Measurements from ENCODE around the gene BAD.

BAD gene

GRCh38 chr11:64295760-64296159 is 11.3 kb upstream of the BAD start:
- DNase-seq, result no peak

DNA sequence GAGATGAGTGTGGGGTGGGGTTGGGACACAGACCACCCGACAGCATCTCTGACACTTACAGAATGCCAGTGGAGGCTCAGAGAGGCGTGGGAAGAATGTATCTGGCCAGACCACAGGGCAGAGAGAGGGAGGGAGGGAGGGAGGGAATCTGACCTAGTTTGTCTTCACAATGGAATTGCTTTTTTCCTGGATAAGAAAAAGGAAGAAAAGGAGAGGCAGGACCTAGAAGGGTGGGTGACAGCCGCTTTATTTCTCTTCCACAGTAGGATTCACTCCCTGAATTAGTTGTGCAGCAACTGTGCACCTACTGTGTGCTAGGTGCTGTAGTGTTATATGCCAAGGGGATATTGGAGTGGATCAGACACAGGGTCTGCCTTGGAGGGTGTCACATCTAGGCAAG is 10.3 kb upstream of the BAD start:
- DNase-seq, result no peak

DNA sequence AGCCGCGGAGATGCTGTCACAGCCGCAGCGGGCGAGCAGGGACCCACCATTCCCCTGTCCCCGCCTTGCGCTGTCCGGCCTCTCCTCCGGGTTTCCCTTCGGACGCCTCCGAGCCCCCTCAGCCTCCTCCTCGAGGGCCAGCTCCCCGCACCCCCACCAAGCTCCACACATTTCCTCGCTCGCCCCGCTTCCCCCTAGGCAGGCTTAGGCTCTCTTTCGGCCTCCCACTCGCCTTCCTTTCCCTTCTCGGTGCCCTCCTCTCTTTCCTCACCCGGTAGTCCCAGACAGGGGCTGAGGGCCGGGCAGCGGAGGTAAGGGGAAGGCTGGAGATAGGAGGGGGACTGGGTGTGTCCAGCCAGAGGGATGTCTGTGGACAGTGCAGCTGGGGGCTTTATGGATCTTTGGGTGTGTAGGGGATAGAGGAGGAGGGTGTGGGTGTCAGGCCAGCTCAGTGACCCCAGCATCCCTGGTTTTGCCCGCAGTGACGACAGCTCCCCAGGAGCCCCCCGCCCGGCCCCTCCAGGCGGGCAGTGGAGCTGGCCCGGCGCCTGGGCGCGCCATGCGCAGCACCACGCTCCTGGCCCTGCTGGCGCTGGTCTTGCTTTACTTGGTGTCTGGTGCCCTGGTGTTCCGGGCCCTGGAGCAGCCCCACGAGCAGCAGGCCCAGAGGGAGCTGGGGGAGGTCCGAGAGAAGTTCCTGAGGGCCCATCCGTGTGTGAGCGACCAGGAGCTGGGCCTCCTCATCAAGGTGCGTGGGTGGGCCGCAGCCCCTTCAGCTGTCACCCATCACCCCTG is 8.2 kb upstream of the BAD start:
- DNase-seq, result no peak

DNA sequence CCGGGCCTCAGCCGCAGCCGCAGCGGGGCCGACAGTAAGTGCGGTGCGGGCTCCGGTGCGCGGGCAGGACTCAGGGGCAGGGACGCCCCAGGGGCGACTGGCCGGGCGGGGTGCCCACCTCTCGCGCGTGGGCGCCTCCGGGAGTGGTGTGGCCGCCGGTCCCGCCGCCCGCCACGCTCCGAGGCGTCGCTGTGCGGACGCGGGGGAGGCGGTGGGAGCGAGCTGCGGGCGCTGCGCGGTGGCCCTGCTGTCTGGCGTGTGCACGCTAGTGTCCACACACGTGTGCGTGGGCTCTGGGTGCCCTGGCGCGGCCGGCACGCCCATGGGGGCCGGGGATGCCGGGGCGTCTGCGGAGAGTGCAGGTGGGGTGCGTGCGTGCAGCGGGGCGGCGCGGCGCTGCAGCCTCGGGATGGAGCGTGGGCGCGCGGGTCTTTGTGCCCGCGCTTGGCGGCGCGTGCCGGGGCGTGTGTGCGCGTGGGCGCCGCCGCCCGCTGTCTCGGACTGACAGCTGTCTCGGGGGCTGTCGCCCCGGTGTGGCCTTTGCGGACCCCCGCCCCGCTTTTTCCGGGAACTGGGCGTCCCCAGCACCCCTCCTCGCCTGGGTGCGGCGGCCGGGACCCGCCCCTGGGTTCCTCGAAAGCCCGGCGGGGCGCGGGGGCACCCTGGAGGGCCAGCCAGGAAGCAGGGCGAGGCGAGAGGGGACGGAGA is 7.4 kb upstream of the BAD start:
- DNase-seq, result no peak

- no peak for DNase-seq
Observed at GRCh38 chr11:64291262-64291751, 6.8 kb upstream of the BAD start, which contains the start of gene KCNK4. Gene KCNK4, plus strand, starts transcription at chr11:64291302. Its CDS starts 1,717 bp downstream, at chr11:64293019.

GRCh38 chr11:64290352-64291261 is 6.1 kb upstream of the BAD start:
- no peak for DNase-seq

GRCh38 chr11:64289002-64289564 is 4.6 kb upstream of the BAD start:
- no peak for DNase-seq

- DNase-seq, result no peak
Observed at GRCh38 chr11:64288353-64288750, 3.9 kb upstream of the BAD start.

DNA sequence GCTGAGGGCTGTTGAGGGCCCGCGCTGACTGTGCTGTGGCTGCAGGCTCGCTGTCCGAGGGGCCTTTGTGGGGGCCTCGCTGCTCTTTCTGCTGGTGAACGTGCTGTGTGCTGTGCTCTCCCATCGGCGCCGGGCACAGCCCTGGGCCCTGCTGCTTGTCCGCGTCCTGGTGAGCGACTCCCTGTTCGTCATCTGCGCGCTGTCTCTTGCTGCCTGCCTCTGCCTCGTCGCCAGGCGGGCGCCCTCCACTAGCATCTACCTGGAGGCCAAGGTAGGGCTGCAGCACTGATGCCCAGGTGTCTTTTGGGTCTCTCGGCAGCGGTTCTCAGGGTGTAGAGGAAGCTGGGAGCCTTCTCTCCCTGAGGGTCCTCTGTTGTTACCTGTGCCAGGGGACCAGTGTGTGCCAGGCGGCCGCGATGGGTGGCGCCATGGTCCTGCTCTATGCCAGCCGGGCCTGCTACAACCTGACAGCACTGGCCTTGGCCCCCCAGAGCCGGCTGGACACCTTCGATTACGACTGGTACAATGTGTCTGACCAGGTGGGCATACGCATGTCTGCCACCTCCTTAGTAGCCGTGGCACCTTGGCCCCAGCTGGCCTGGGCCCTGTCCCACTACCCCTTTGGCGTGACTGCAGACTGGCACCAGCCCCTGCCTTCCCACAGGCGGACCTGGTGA is 3.3 kb upstream of the BAD start:
- no peak for DNase-seq

DNA sequence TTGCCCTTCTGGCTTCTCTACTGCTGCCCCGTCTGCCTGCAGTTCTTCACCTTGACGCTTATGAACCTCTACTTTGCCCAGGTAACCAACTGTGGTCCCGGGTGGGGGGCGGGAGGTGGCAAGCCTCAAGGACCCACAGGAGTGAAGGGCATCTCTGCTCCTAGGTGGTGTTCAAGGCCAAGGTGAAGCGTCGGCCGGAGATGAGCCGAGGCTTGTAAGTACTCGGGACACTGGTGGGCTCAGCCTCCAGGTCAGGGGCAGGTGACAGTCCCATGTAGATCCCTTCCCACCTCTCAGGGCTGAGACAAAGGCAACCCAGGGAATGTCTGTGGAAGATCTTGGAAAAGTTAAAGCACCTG is 2.3 kb upstream of the BAD start:
- DNase-seq, result no peak

- no peak for DNase-seq
Observed at GRCh38 chr11:64285885-64286800, 1.7 kb upstream of the BAD start.

DNA sequence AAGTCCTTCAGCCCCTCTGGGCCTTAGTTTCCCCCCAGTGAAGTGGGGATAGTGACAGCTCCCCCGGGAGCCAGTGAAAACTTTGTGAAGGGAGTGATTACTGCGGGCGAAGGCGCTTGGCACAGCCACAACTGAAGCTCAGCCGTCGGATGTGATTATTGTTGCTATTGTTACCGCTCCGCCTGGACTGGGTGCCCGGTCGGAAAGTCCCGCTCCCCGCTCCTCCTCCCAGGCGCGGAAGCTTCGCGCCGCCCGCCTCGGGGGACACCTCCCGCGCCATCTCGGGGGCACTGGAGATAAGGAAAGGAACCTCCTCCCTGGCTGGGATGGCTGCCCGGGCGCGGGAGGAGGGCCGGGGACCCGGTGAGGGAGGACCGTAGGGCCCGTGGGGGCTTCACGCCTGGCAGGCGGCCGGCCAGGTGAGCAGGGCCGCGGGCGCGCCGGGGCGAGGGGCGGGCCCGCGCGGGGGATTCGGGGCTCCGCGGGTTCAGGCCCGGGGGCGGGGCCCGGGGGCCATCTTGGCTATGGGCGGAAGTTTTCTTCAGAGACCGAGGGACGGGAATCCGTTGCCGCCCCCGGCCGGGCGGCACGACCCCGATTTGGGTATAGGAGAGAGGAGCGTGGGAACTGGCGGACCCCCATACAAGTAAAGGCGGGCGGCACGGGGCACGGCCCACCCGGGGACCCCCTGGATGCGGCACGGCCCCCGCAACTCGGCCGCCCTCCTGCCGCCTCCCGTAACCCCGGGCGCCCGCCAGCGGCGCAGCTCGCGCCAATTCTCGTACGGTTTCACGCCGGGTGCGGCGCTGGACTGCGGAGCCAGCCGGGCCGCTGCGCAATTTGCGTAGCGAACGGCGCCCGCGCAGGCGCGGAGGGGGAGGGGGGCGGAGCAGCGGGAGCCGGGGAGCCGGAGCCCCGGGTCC is 758 bp upstream of the BAD start, which contains the start of gene GPR137:
GPR137 (plus strand) TSS at position 887 of the 923 bp plus-strand sequence. CDS start 677 bp downstream, outside the sequence.
- peak; percentile 90 for DNase-seq

DNA sequence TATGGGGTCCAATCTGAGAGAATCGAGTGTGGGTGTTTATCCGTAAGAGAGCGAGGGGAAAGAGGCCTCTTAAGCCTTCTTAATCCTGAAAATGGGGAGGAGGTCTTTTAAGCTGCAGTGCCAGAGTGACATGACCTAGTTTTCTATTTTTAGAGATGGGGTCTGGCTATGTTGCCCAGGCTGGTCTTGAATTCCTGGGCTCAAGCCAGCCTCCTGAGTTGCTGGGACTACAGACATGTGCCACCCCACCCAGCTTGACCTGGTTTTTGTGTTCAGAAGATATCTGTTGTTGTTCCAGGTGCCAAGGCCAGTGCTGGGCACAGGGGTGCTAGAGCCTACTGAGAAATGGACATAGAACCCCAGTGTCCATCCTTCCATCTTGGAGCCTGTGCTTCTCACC is 1.4 kb downstream of the BAD start:
- DNase-seq, result no peak

DNA sequence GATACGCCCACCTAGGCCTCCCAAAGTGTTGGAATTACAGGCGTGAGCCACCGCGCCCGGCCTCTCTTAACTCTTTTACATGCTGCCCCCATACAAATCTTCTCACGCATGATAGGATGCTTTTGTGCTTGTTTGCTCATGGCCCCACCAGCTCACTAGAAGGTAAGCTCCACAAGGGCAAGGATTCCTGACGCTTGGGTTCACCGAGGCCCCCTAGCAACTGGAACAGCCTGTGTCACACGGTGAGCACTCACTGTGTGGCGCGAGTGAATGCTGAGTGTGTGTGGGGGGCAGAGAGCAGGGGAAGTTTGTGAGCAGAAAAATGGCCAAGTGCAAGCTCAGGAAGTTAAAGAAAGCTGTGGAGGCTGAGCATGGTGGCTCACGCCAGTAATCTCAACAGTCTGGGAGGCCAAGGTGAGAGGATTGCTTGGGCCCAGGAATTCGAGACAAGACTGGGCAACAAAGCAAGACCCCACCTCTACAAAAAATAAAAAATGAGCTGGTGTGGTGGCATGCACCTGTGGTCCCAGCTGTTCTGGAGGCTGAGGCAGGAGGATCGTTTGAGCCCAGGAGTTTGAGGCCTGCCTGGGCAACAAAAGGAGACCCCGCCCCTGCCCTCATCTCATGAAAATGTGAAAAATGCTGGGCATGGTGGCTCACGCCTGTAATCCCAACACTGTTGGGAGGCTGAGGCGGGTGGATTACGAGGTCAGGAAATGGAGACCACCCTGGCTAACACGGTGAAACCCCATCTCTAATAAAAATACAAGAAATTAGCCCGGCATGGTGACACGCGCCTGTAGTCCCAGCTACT is 2.3 kb downstream of the BAD start:
- no peak for DNase-seq

DNA sequence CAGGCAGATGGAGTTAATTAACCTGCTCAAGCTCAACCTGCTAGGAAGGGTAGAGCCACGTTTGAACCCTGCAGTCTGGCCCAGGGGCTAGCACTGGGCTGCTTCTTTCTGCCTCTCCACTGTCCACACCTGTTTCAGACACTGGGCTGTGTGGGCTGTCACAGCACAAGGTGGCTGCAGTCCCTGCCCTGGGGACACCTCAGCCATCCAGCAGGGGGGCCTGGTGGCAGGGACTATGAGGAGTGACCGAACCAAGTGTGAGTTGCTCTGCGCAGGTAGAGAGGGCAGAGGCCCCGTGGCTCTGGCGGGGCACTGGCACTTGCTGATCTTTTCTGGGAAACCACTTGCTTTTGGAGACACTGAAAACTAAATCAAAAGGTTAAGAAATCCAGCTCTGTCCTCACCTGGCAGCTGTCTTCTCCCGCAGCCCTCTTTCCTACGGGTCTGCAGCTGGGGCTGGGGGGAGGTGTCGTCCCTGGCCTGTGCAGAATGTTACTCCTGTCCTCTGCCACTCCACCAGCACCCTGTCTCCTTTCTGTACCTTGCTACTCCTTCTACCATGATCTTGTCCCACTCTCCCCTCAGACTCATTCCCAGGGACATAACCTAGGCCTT is 5.8 kb downstream of the BAD start:
- DNase-seq, result no peak

DNA sequence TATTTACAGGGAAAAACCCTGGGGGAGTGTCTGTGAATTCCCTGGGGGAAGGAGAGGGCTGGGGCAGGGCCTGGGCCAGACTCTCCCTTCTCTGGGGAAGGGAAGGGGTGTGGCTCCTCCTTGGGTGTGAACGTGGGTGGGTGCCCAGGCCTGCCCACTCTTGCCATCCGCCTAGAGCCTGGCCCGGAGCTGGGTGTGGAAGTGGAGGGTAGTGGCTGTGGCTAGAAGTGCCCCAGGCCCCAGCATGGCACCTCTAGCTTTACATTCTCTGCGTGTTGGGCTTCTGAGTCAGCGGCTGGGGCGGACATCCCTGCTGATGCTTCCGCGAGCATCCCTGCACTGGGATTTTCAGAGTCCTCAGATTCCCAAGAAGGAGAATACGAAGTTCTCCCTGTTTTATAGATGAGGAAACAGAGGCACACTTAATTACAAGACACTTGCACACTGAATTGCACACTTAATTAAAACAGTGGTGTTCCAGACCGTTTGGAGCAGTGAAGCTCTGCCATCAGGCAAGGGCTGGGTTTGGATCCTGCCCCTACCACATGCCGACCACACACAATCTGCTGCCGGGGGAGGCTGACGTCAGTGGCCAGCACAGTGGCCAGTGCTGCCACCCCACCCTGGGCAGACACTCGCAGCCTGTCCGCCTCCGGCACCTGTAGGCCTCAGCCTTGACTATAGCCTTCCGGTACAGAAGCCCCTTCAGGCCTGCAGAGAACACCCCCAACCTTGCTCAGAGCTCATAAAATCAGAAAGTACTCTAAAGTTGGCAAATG is 7.6 kb downstream of the BAD start:
- DNase-seq, result no peak

- DNase-seq, result no peak
Observed at GRCh38 chr11:64275841-64276240, 8.6 kb downstream of the BAD start.

All from activated CD4-positive, alpha-beta T cell treated with anti-CD3 and anti-CD28 coated beads, Interleukin-2, amount 50 U/mL, for 1 hour (primary cell).